Motor neuron (in vitro differentiated cells): Measurements from ENCODE around the gene SAFB. TPM values are rescaled to one million over a fixed set of nuclear protein-coding genes. Genes with fewer than 3 reads are reported as not detected.

Experiments
- ATAC-seq, 8 experiments: fragments of 200-7000 bp; cut with Tn5 transposase; replicated peaks in 6 of 8; 2 replicates each; pipeline ENCODE4 v1.8.0; 2021; ENCODE audit warnings: mild to moderate bottlenecking in 8 of 8, moderate library complexity in 8 of 8
- H3K27ac ChIP-seq, 2 donors: fragments of 250-450 bp; sonication (Bioruptor Pico); 2 replicates each; pipeline ENCODE4 v1.9.0; 2021; ENCODE audit warnings: antibody characterized with exemption in 2 of 2, mild to moderate bottlenecking in 2 of 2, moderate library complexity in 1 of 2
- H3K4me1 ChIP-seq, 2 donors: fragments of 250-450 bp; sonication (Bioruptor Pico); replicated peaks in 1 of 2; 2 replicates each; pipeline ENCODE4 v1.6.1; 2021; ENCODE audit warnings: antibody characterized with exemption in 2 of 2, mild to moderate bottlenecking in 2 of 2, moderate library complexity in 1 of 2
- H3K4me3 ChIP-seq, 5 donors: fragments of 250-450 bp; sonication (Bioruptor Pico); 2 replicates each; pipeline ENCODE4 v1.9.0; 2021; ENCODE audit warnings: antibody characterized with exemption in 5 of 5, mild to moderate bottlenecking in 5 of 5, moderate library complexity in 4 of 5
- WGBS, 10 experiments: fragments of 450-650 bp; shearing (Covaris generic); methylation state at CpG; one replicate each; pipeline ENCODE4 v1.0.0; 2022; 5-methylcytosine and 5-hydroxymethylcytosine counted together
- in situ Hi-C, 9 experiments: fragments of 400-800 bp; cut with MboI; loops; one replicate each; pipeline ENCODE4 v1.15.0; 2021; ENCODE audit warnings: low sequenced_read_pairs in 9 of 9, low pct_unique_long_range_greater_than_20kb in 2 of 9; ENCODE audit not compliant: unreplicated experiment in 9 of 9
- total RNA-seq, 8 experiments: library from RNA; unstranded; fragments of 300-600 nt; gene quantifications; 2 replicates each; pipeline versions ENCODE4 v1.2.3 to v1.2.4, GENCODE V29; 2022

Gene SAFB
- total RNA-seq, 8 experiments from 2014 or later = 37.2 to 144 (median 73.5) TPM

GRCh38 chr19:5707576-5708575 is 85.0 kb downstream of the SAFB start:
- in situ Hi-C loops = no loop called here
- no peak overlapping the region for H3K27ac ChIP-seq
- no CpG with 5 or more reads among the region's 37 CpGs for WGBS, 10 experiments
- ATAC-seq = peak in 5 of 8 experiments; percentile 11 to 31 (median 23)
- no peaks in the 10 kb centered on the region for H3K4me1 ChIP-seq
- H3K4me3 ChIP-seq = no peak overlapping the region

- in situ Hi-C loops = no loop called here
- H3K4me3 ChIP-seq = no peak overlapping the region
- ATAC-seq = no peak
- no peaks in the 10 kb centered on the region for H3K4me1 ChIP-seq
- H3K27ac ChIP-seq = no peak overlapping the region
- 90 to 100% (median 90%) methylated on average over 1 to 2 of the region's 8 CpGs; no CpG with 5 or more reads in 7 of the 10 experiments for WGBS, 10 experiments
Observed at GRCh38 chr19:5711025-5711424, 88.1 kb downstream of the SAFB start.

DNA sequence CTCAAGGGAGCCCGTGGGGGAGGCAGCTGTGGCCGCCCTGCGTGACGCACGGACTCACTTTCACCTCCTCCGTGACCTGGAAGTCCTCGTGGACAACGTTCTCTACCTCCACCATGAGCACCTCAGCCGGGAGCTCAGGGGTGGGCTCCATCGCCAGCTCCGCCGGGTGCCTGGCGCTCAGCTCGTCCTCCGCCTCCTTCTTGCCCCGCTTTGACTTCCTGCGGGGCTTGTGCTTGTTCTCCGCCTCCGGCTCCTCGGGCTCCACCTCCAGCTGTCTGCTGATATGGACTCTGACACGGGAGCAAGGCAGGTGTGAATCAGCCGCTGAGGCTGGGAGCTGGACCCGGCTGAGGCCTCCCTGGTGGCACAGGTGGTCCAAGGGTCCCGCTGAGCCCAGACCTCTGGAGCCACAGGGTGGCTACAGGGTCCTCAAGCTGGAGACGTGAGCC is 88.9 kb downstream of the SAFB start:
- ATAC-seq = peak in 4 of 8 experiments; percentile 1 to 14 (median 4)
- H3K4me3 ChIP-seq = no peak overlapping the region
- WGBS, 10 experiments = 92 to 100% (median 97%) methylated on average over 2 to 12 of the region's 25 CpGs; no CpG with 5 or more reads in 7 of the 10 experiments
- in situ Hi-C loops = no loop called here
- no peak overlapping the region for H3K27ac ChIP-seq
- H3K4me1 ChIP-seq = peaks cover 0 to 3% of the 10 kb centered on the region in 2 donors

DNA sequence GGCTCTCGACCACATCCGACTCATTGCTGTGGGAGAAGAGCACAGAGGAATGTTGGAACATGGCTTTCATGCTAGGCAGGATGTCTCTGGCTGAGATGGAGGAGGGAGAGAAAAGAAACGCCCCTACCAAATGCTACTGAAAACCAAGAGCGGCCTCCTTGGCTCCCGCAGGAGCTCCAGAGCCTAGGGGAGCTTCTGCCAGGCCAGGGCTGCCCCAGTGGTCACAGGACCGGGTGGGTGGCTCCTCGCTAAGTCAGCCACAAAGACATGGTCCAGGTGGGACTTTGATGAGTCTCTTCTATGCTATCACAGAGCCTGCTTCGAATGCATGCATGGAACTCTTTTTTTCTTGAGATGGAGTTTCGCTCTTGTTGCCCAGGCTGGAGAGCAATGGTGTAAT is 90.3 kb downstream of the SAFB start:
- ATAC-seq = no peak
- in situ Hi-C loops = no loop called here
- 80 to 100% (median 93%) methylated on average over 1 to 6 of the region's 9 CpGs; no CpG with 5 or more reads in 3 of the 10 experiments for WGBS, 10 experiments
- Histone ChIP-seq H3K27ac (no peak overlapping the region), H3K4me1 (peaks cover 9 to 13% of the 10 kb centered on the region in 2 donors), H3K4me3 (no peak overlapping the region)

- WGBS, 10 experiments = 59 to 100% (median 90%) methylated on average over 1 to 7 of the region's 10 CpGs; no CpG with 5 or more reads in 2 of the 10 experiments
- peak in 2 of 8 experiments; percentile 44 to 48 for ATAC-seq
Observed at GRCh38 chr19:5714816-5715215, 91.9 kb downstream of the SAFB start.

DNA sequence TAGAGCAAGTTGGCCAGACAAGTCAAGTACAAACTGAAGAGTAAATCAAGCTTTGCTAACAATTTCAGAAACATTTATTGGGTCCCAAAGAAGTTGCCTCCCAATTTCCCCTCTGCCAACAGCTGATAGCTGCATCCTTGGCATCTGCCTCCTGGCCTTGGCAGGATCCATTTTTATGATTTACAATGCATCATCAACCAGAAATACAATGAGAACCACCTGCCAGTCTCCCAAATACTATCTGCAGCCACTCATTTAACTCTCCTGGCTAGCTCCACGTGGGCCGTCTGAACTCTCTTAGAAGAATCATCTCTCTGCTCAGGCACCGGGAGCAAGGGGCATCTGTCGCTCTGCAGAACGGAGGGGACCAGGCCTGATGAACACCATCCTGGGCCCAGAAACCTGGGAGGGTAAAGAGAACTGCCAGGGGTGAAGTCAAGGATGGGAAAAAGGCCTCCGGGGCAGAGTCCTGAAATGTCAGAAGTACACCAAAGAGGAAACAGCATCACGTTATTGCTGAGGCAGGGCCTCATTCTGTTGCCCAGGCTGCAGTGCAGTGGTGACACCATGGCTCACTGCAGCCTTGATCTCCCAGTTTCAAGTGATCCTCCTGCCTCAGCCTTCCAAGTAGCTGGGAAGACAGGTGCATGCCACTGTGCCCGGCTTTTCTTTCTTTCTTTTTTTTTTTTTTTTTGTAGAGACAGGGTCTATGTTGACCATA is 94.5 kb downstream of the SAFB start:
- Histone ChIP-seq H3K4me3 (peak overlapping the region in 4 of 5 donors; percentile 47 to 82 (median 56)), H3K27ac (peak overlapping the region; percentile 93 to 97), H3K4me1 (peaks cover 12 to 19% of the 10 kb centered on the region in 2 donors)
- WGBS, 10 experiments = 0 to 97% (median 74%) methylated on average over 1 to 6 of the region's 8 CpGs; no CpG with 5 or more reads in 2 of the 10 experiments
- ATAC-seq = no peak
- in situ Hi-C loops = no loop called here

More at GRCh38 chr19:5714816-5715215, 91.9 kb downstream of the SAFB start:
- H3K4me3 ChIP-seq = no peak overlapping the region
- in situ Hi-C loops = no loop called here
- H3K4me1 ChIP-seq = peaks cover 12 to 16% of the 10 kb centered on the region in 2 donors
- no peak overlapping the region for H3K27ac ChIP-seq

Other genes with a start within 250 kb of the SAFB start
- under 1 TPM in 4 of 8 experiments, not detected in 4; 0.11 to 0.29 (median 0.19) TPM for gene ZNRF4, start 167.7 kb upstream of the SAFB start, total RNA-seq
- gene TINCR, start 55.1 kb upstream of the SAFB start, total RNA-seq = 1 to 10 TPM in 5 of 8 experiments, under 1 TPM in 3; 0.46 to 2.6 (median 1.1) TPM
- 10 to 100 TPM; 31.1 to 97.5 (median 50.6) TPM for gene SAFB2, start 307 bp upstream of the SAFB start, total RNA-seq
- 10 to 100 TPM; 36.6 to 86.7 (median 54.2) TPM for gene MICOS13, start 57.4 kb downstream of the SAFB start, total RNA-seq
- 10 to 100 TPM in 5 of 8 experiments, 1 to 10 TPM in 3; 4.6 to 28.1 (median 20.6) TPM for gene HSD11B1L, start 57.9 kb downstream of the SAFB start, total RNA-seq
- 1,000 to 10,000 TPM; 1,024 to 1,875 (median 1,439) TPM for gene RPL36, start 67.2 kb downstream of the SAFB start, total RNA-seq
- gene LONP1, start 97.1 kb downstream of the SAFB start, total RNA-seq = 100 to 1,000 TPM in 1 of 8 experiments, 10 to 100 TPM in 7; 49.8 to 109 (median 94.9) TPM
- gene CATSPERD, start 97.6 kb downstream of the SAFB start, total RNA-seq = under 1 TPM in 1 of 8 experiments, not detected in 7; 0.05 TPM
- 1 to 10 TPM in 6 of 8 experiments, under 1 TPM in 2; 0.43 to 5.7 (median 1.3) TPM for gene PRR22, start 161.7 kb downstream of the SAFB start, total RNA-seq
- 10 to 100 TPM in 7 of 8 experiments, 1 to 10 TPM in 1; 8.9 to 49.0 (median 20.2) TPM for gene DUS3L, start 168.1 kb downstream of the SAFB start, total RNA-seq
- gene NRTN, start 182.0 kb downstream of the SAFB start, total RNA-seq = 1 to 10 TPM in 3 of 8 experiments, under 1 TPM in 3, not detected in 2; 0.49 to 2.7 (median 1.1) TPM
- 1 to 10 TPM in 2 of 8 experiments, under 1 TPM in 5, not detected in 1; 0.35 to 2.2 (median 0.87) TPM for gene FUT6, start 216.6 kb downstream of the SAFB start, total RNA-seq
- gene FUT3, start 228.4 kb downstream of the SAFB start, total RNA-seq = 1 to 10 TPM in 4 of 8 experiments, under 1 TPM in 2, not detected in 2; 0.21 to 4.5 (median 1.4) TPM
- gene FUT5, start 247.5 kb downstream of the SAFB start, total RNA-seq = 1 to 10 TPM in 1 of 8 experiments, under 1 TPM in 5, not detected in 2; 0.13 to 1.6 (median 0.44) TPM